Stimulated activated CD4-positive, alpha-beta T cell treated with anti-CD3 and anti-CD28 coated beads, Interleukin-4, amount 100 ng/mL, for 48 hours (primary cell): ENCODE data around the gene CABCOCO1.

Experiments
- DNase-seq, 2 donors: peaks; one replicate each; pipeline ENCODE4 v3.0.0-alpha.2; 2020; ENCODE audit warnings: low read depth in 2 of 2

CABCOCO1 gene

DNA sequence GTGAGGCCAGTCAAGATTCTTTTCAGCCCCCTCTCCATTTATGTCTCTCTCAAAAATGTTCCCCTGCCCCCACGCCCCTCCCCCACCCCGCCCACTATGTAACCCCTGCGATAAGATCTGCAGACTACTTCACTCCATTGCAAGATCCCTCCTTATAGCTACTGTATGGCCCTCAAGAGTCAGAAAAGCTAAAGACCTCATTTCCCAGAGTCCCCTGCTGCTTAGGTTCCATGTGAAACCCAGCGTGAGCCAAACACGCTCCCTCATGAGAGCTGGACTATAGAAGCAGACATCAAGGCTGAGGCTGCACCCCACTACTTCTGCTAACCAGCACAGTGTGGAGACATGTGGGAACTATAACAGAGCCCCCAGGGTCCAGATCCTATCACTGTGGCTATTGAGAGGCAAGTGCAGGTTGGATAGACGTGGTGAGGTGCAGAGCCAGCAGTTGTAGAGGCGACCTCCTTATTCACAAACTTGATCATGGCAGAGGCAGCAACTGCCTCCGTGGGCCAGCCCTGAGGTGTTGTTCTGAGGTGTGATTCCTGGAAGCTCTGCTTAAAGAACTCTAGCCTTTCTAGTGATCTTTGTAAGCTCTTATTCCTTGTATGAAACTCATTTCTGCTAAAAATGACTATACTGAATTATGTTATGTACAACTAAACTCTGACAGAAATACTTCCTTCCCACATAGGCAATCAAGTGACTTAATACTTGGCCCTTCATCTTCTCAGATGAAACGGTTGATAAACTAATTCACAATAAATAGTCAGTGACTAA lies 121.8 kb downstream of the CABCOCO1 start:
- peak in 1 of 2 donors; percentile 20 for DNase-seq

DNA sequence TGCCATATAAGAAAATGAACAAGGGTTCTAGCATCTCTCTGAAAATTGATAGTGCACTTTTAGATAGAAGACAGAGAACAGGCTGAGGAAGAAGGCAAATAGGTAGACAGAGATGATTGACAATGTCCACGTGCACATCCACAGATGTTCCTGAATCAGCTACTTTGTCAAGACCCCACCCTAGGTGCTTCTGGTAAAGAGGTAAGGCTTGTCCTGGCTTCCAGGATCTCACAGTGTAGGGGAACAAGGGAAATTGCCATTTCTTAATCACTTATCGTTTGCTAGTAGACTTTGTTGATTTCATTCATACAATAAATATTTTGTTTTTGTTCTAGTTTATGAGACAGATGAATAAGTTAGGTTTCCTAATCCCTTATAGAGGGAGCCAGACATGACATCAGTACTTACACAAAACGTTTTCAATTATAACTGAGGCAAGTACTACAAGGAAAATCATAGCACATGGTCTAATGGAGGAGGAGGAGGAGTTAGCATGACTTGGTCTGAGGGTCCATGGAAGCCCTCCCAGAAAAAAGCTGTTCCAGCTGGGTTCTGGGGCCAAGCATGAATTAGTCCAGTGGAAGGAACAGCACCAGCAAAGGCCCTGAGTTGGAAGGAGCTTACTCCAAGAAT lies 122.9 kb downstream of the CABCOCO1 start:
- DNase-seq = no peak

DNA sequence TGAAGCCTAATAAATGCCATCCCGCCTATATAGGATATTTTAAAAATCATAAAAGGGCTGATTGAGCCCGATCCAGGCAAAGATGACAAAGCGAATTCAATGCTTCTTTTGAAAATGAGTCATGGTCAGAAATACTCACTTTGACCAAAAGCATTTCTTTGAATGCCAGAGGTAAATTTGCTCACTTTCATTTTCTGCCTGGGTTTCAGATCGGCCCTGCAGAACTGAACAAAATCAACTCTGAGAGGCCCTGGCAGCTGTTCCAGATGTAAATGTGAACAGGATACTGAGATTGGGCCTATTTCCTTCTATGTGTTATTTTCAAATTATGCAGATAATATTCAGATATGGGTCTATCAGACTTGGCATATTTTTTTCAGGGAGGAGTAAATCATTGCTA lies 124.0 kb downstream of the CABCOCO1 start:
- no peak for DNase-seq

DNA sequence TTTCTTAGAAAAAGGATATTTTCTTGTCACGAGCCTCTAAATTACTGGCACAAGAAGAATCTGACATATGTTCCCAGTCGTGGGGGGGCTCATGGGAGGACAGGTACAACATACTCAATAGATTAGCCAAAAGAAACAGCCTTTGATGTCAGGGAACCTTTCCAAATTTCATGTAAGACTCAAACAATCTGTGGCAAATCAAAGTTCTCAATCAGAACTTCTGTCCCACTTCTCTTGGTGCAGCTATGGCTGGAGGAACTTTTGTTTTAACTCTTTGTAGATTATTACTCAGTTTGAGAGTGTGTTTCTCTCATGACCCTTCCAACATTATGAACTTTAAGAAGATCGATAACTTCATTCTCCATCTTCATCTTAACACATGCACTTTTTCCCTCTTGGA lies 124.4 kb downstream of the CABCOCO1 start:
- DNase-seq = no peak

DNA sequence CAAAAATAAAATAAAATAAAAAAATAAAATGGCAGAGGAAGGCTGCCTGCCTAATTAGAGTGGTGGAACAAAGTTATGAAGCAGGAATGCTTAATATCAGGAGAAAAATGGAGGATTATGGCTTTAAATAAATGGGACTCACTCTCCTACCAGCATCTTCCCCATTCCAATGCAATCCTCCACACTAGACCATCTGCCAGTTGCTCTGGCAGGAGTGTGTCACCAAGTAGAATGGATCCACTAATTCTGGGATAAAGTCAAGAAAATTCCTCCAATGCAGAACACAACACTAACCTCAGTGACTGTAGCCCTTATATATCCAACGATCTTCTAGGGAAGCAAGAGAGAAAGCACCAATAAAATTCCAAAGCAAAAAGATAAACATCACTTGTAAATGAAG lies 126.3 kb downstream of the CABCOCO1 start:
- DNase-seq = no peak

DNA sequence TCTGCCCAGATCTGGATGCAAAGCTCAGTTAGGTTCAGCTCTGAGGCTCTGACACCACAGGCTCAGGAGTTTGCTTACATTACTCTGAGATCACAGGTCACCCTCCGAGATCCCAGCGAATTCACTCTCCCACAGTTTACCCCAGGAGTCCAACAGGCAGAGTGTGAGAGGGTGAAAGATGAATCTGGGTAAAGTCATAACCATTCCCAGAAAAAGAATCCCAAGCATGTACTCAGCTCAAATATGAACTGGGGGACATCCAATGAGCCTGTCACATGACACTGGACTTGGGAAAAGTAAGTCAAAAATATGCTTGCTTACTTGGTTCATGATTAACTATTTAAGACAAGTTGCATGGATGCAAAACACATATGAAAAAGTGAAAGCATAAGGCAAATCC lies 128.5 kb downstream of the CABCOCO1 start:
- no peak for DNase-seq

DNA sequence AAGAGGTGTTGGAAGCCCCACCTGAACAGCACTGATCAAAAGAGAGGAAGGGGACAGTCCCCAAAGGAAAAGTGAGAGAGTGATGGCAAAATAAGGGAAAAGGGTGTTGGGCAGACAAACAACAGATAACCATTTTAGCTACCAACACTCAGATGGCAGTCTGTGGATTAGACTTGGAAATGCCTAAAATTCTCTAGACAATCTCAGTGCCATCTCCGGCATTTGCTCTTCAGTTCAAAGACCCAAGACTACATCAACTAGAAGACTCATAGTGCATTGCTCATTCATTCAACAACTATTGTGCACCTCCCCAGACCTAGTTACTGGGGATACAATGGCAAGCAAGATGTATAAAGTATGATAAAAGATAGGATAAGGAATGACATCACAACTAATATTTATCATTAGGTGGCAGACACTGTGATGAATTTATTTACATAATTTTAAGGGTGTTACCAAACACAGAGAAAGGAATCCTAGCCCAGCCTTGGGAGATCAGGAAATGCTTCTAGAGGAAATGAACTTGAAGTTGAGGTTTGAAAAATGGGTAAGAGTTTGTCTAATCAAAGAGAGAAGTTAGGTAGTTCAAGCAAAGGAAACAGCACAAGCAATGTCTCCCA lies 129.5 kb downstream of the CABCOCO1 start:
- no peak for DNase-seq

DNA sequence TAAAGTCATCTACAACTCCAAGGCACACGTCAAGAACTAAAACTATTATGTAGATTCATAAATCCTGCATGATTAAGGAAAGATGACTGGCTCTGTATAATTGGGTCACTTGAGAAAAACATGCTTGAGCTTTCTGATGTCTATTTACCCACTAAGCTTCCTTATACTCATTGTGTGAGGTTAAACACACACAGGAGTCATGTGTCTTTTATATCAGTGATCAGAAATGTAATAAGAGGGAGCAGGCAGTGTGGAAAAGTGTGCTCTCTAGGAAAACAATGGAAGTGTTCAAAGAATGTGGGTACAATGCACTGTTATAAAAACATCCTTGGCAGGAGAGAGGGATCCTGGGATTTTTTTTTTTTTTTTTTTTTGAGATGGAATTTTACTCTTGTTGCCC lies 130.2 kb downstream of the CABCOCO1 start:
- no peak for DNase-seq

DNA sequence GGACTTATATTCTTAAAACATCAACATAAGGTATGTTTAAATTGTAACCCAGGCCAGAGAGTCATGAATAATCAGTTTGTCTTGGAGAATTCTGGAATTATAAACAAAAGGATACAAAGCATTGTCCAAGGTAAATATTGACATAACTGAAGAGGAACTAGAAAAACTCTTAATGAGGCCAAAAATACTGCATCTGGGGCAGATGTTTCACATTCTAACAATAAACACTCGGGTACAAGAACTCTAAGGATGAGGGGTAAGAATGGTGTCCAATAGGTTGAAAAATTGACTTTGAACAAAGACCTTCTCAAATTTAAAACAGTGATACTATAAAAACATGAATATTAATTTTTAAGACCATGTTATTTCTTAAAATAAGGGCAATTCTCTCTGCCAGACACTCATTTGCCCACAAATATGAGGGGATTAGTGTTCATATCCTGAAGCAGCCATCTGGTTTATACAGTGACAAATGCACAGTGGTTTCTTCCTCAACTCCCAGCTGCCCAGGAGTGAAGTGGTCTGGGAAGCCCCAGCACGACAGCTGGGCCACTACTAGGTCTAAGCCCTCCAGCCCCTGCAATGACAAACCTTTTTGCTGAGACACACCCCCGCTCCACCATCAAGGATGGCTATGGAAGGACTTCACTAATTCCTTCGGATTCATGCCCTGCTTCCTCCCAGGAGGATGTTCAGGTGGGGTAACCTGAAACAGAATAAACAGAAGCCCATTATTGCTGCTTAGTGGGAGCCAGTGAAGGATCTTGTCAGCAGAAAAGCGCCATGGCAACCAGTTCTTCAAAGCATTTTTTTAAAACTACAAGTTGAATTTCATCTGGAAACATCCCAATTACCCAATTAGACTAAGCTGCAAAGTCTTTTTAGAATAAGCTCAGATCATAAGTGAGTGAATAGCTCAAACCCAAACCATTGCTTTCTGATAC lies 131.3 kb downstream of the CABCOCO1 start:
- DNase-seq = no peak

DNA sequence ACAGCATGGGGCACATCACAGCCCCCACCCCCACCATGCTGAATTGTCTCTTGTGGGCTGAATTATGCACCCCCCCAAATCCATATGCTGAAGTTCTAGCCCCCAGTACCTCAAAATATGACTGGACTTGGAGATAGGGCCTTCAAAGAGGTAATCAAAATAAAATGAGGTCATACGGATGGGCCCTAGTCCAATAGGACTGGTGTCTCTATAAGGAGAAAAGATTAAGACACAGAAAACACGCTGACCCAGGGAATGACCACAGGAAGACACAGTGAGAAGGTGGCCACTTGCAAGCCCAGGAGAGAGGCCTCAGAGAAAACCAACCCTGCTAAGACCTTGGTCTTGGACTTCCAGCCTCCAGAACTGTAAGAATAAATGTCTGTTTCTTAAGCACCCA lies 132.4 kb downstream of the CABCOCO1 start:
- no peak for DNase-seq

DNA sequence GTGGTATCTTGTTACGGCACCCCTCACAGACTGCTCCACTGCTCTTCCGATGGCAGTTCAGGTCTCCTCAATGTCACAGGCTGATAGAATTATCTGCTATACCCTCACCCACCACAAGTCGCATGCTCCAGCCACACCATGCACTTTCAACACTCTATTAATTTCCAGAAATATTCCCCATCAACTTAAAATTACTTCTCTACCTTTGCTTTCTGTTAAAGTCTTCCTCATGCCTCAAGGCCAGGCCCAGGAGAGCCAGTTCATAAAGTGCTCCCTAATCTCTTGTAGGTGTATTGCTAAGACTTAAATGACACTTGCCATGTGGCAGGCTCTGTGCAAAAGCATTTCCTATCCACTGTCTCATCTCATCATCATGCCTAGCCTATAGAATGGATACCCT lies 132.8 kb downstream of the CABCOCO1 start:
- DNase-seq = no peak

DNA sequence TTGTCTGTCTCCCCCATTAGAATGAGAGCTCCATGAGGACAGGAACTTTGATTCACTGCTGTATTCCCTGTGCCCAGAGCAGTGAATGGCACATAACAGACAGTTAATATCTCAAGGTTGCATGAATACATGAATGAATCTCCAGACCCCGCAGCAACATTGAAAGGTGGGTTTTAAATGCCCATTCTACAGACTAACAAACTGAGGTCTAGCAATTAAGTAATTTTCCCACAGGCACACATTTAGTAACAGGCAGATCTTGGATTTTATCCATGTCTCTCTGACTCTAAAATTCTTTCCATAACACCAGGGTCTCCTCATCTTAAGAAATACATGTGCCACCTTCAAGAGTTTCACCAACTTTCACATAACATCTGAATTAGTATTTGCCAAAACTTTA lies 134.1 kb downstream of the CABCOCO1 start:
- no peak for DNase-seq

DNA sequence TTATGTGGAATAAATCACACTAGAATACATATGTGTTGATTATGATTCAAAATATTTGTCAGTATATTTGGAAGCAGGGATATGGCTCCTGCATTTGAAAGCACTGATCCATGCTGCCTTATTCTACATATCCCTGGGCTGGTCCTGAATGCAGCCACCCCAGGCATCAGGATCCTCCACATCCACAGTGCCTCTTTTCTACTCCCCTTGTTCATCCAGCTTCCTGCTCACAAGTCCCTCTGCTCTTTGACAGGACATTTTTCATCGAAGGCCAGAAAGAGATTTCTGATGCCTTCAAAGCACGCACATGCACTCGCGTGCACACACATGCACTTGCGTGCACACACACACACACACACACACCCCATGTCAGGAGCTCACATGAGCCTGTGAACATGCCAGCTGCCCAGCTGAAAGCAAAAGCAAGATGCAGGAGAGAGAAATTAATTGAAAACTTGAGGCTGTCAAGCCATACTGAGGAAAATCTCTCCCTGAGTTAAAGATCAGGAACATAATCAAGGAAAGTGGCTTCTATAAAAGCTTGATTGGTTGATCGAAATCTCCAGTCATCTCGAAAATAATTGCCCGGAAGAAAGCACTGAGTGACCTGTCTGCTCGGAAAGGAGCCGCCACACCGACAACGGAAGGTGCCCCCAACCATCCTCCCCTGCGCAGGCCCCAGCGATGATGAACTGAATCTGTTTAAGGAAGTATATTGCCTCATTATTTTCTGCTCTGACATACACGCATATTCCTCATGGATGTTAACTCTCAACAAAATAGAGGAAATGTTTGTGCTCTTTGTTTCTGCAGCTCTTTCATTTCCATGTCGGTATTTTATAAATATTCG lies 134.8 kb downstream of the CABCOCO1 start:
- no peak for DNase-seq

DNA sequence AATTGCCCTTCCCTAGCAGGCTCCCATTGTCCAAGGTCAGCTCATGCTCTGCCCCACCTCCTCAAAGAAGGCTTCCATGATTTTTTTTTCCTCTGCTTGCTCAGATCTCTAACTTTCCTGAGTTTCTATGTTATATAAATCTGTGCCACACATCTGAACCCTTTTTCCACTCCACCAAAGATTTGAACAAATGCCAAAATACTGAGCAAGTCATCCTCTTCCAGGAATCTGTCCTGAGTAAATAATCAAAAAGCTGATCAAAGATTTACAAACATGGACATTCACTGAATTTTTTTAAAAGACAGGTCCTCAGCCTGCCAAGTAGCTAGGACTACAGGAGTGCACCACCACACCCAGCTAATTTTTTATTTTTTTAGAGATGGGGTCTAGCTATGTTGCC lies 136.0 kb downstream of the CABCOCO1 start:
- no peak for DNase-seq

DNA sequence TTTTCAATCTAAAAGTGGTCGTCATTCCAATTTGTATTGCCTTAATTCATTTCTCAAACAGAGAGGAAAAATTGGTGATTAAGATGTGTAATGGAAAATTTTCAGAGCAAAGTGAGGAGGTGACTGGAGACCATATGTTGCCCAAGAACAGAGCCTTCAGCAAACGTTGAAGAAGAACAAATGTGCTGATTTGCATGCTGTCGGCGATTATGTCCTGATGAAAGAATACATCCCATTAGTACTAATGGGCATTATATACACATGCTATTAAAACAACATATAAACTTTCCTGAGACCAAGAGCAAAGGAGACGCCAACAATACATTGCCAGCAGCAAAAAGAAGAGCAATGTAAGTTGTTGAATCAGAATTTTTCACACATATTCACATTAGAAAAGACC lies 138.8 kb downstream of the CABCOCO1 start:
- no peak for DNase-seq

DNA sequence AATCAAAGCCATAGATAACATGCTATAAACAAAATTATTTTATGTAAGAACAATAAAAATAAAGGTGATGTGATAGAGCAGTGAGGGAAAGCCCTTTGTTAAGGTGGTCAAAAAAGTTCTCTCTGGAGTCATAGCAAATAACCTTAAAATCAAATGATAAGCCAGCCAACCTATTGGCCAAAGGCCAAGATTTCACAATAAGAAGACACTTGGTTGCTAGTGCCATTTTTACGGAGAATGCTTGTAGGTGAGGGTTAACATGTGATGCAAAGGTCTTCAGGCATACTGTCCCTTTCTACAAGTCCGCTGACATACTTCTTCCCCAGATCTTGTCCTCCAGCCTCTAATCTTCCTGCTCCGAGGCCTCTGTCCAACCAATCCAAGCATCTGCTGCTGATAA lies 140.5 kb downstream of the CABCOCO1 start:
- DNase-seq = no peak

DNA sequence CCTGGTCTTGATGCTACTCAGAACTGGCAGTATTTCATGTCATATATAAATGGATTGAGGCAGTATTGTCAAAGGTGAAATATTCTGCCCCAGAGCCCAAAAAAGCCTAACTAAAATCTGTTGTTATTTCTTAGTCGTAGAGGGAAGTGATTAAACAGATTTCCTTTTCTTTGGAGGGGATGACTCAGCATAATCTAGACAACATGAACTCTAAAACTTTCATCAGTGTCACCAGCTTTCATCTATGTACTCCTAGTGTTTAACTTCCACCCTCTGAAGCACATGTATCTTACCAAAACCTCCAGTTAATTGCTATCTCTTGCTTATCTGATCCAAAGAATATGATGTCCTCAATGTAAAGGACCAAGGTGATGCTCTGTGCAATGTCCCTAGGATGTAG lies 141.7 kb downstream of the CABCOCO1 start:
- no peak for DNase-seq

DNA sequence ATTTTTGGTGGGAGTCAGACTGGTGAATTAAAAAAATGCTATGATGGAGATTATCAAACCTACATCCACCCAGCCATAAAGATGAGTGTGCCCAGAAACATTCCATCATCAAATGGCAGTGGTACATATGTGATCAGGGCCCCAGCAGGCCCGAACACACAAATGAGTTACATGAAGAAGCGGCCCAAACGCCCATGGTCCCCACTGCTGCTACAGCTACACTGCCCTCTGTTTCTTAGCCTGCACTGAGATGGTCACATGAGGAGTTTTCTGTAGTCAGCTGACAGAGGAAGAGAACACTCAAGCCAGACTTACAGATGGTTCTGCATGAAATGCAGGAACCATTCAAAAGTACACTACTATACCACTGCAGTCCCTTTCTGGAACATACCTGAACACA lies 142.4 kb downstream of the CABCOCO1 start:
- DNase-seq = no peak

DNA sequence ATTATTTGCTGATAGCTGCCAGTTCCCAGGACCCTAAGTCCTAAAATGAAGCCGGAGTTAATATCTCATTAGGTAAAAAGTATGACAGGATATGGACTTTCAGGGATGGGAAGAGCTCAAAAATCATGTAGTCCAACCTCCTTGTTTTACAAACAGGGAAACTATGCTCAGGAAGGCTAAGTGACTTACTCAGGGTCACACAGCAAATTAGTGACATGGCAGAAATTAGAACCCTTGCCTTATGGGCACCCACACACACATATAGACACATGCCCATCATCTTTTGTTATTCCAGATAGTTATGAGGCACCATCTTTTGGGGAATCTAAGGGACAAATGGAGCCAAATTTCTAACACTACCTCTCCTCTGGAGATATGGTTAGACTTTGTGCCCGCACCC lies 147.5 kb downstream of the CABCOCO1 start:
- no peak for DNase-seq

DNA sequence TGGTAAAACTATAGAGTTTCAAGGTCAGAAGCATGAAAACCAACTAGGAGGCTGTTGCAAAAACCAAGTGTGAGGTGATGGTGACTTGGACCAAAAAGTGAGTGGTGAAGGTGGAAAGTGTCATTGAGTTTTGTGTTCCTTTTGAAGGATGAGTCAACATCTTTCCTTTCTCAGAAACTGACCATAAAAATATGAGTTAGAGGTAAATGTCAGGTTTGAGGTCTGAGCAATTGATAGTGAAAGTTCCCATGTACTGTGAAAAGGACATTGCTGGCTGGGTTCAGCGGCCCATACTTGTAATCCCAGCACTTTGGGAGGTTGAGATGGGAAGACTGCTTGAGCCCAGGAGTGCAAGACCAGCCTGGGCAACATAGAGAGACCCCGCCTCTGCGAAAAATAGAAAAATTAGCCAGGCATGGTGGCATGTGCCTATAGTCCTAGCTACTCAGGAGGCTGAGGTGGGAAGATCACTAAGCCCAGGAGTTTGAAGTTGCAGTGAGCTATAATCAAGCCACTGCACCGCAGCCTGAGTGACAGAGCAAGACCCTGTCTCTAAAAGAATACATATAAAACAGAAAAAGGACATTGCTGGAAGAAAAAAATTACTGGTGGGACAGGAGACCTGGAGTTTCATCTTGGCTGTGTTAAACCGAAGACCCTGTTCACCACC lies 149.5 kb downstream of the CABCOCO1 start:
- no peak for DNase-seq

DNA sequence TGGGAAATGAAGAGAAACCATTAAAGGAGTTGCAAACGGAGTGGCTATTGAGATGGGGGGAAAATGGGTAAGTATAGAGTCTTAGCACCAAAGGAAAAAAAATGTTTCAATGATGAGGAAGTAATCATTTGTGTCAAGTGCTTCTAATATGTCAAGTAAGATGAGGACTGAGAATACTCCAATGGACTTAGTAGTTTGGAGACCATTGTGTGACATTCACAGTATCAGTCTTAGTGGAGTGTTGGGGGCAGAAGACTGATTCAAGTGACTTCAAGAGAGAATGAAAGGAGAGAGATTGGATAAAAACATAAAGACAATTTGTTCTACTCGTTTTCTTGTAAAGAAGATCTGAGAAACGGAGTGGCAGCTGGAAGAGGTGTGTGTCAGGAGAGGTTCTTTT lies 150.2 kb downstream of the CABCOCO1 start:
- no peak for DNase-seq
